ENCODE results near the gene NOCT. TPM values are rescaled to one million over a fixed set of nuclear protein-coding genes. Genes with fewer than 3 reads are reported as not detected.

Gene NOCT
- total RNA-seq, 1 experiment from 2014 or later, result 20.4 TPM

DNA sequence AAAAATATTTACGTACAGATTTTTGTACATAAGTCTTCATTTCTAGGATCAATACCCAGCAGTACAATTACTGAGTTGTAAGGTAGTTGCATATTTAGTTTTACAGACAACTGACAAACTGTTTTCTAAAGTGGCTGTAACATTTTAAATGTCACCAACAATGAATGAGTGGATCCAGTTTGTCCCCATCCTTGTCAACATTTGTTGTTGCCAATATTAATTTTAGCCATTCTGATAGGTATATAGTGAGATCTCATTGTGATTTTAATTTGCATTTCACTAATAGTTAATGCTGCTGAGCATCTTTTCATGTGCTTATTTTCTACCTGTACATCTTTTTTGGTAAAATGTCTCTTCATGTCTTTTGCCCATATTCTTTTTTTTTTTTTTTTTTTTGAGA is 30.9 kb upstream of the NOCT start:
- Histone ChIP-seq H3K4me2 (ENCODE audit: low read length) (no peak overlapping the region), H4K20me1 (ENCODE audit: insufficient read depth) (no peaks in the 10 kb centered on the region), H3K27ac (ENCODE audit: low read depth, low read length) (no peak overlapping the region), H3K79me2 (ENCODE audit: insufficient read depth, low read length) (no peaks in the 10 kb centered on the region), H2AFZ (ENCODE audit: low read depth, low read length, poor library complexity, severe bottlenecking) (no peak overlapping the region), H3K9me3 (ENCODE audit: control insufficient read depth in 1 of 2, insufficient read depth in 1 of 2, low read depth in 1 of 2, low read length in 2 of 2) (no peaks in the 10 kb centered on the region), H3K4me1 (ENCODE audit: control insufficient read depth in 1 of 2, insufficient read depth in 2 of 2, low read length in 2 of 2) (peaks cover 11 to 19% of the 10 kb centered on the region in 2 experiments; a peak in 3 of 4 replicates), H3K9me2 (ENCODE audit: insufficient read depth) (no peaks in the 10 kb centered on the region), H3K9ac (ENCODE audit: low read length) (no peak overlapping the region), H3K27me3 (ENCODE audit: insufficient read depth, low read length) (no peaks in the 10 kb centered on the region), H3K36me3 (ENCODE audit: control insufficient read depth in 1 of 2, insufficient read depth in 2 of 2, low read length in 2 of 2) (no peaks in the 10 kb centered on the region), H3K4me3 (replicated peaks in 1 of 2; ENCODE audit: low read depth in 1 of 2, low read length in 2 of 2) (no peak overlapping the region)
- DNase-seq (ENCODE audit: low read depth, low spot score) (no peak), ATAC-seq (no peak)
- intact Hi-C loops (cut with micrococcal nuclease), result no loop called here
- ChIA-PET CTCF (no interaction called here), POLR2A (no interaction called here), RAD21 (ENCODE audit: low non-redundant PET in 1 of 2, low total read pairs in 2 of 2, uncharacterized antibody in 2 of 2, unreplicated experiment in 2 of 2) (no interaction called here)
- no TSS peak for BruUV-seq (replicated peaks)
- no peak for TF ChIP-seq EGR1 (IDR thresholded peaks at IDR 0.05; ENCODE audit: low read depth)
- no peak for TF ChIP-seq POLR2A (IDR thresholded peaks at IDR 0.05; ENCODE audit: borderline replicate concordance, extremely low read depth, insufficient read depth, insufficient read length)
- no peak for TF ChIP-seq YY1 (IDR thresholded peaks at IDR 0.05; ENCODE audit: extremely low read depth, insufficient replicate concordance, low read depth, low read length)
- no peak for TF ChIP-seq CEBPB (IDR thresholded peaks at IDR 0.05; ENCODE audit: low read depth)
- TF ChIP-seq ELF1 (IDR thresholded peaks at IDR 0.05; ENCODE audit: borderline replicate concordance, low read depth), result no peak
- no peak for TF ChIP-seq ZNF274 (IDR thresholded peaks at IDR 0.05; ENCODE audit: low read depth, low read length)
- no peak for TF ChIP-seq TCF7L2 (IDR thresholded peaks at IDR 0.05; ENCODE audit: borderline replicate concordance, extremely low read depth, insufficient read depth, insufficient read length)
- TF ChIP-seq EZH2 (IDR thresholded peaks at IDR 0.05), result no peak
- TF ChIP-seq RAD21 (IDR thresholded peaks at IDR 0.05; ENCODE audit: low read depth), result no peak
- TF ChIP-seq, protein P1, sequence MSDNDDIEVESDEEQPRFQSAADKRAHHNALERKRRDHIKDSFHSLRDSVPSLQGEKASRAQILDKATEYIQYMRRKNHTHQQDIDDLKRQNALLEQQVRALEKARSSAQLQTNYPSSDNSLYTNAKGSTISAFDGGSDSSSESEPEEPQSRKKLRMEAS (IDR thresholded peaks at IDR 0.05), result no peak
- TF ChIP-seq ZFX (IDR thresholded peaks at IDR 0.05), result no peak
- no peak for TF ChIP-seq CBX3 (IDR thresholded peaks at IDR 0.05; ENCODE audit: low read depth)
- TF ChIP-seq, protein P2, sequence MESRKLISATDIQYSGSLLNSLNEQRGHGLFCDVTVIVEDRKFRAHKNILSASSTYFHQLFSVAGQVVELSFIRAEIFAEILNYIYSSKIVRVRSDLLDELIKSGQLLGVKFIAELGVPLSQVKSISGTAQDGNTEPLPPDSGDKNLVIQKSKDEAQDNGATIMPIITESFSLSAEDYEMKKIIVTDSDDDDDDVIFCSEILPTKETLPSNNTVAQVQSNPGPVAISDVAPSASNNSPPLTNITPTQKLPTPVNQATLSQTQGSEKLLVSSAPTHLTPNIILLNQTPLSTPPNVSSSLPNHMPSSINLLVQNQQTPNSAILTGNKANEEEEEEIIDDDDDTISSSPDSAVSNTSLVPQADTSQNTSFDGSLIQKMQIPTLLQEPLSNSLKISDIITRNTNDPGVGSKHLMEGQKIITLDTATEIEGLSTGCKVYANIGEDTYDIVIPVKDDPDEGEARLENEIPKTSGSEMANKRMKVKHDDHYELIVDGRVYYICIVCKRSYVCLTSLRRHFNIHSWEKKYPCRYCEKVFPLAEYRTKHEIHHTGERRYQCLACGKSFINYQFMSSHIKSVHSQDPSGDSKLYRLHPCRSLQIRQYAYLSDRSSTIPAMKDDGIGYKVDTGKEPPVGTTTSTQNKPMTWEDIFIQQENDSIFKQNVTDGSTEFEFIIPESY (IDR thresholded peaks at IDR 0.05; ENCODE audit: extremely low read depth, insufficient replicate concordance, low read length), result no peak
- TF ChIP-seq, protein P3, sequence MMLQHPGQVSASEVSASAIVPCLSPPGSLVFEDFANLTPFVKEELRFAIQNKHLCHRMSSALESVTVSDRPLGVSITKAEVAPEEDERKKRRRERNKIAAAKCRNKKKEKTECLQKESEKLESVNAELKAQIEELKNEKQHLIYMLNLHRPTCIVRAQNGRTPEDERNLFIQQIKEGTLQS (IDR thresholded peaks at IDR 0.05), result no peak
- no peak for TF ChIP-seq SP1 (IDR thresholded peaks at IDR 0.05; ENCODE audit: low read depth)
- TF ChIP-seq, protein P4, sequence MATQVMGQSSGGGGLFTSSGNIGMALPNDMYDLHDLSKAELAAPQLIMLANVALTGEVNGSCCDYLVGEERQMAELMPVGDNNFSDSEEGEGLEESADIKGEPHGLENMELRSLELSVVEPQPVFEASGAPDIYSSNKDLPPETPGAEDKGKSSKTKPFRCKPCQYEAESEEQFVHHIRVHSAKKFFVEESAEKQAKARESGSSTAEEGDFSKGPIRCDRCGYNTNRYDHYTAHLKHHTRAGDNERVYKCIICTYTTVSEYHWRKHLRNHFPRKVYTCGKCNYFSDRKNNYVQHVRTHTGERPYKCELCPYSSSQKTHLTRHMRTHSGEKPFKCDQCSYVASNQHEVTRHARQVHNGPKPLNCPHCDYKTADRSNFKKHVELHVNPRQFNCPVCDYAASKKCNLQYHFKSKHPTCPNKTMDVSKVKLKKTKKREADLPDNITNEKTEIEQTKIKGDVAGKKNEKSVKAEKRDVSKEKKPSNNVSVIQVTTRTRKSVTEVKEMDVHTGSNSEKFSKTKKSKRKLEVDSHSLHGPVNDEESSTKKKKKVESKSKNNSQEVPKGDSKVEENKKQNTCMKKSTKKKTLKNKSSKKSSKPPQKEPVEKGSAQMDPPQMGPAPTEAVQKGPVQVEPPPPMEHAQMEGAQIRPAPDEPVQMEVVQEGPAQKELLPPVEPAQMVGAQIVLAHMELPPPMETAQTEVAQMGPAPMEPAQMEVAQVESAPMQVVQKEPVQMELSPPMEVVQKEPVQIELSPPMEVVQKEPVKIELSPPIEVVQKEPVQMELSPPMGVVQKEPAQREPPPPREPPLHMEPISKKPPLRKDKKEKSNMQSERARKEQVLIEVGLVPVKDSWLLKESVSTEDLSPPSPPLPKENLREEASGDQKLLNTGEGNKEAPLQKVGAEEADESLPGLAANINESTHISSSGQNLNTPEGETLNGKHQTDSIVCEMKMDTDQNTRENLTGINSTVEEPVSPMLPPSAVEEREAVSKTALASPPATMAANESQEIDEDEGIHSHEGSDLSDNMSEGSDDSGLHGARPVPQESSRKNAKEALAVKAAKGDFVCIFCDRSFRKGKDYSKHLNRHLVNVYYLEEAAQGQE (IDR thresholded peaks at IDR 0.05; ENCODE audit: low read depth), result no peak
- TF ChIP-seq POLR2AphosphoS5 (IDR thresholded peaks at IDR 0.05; ENCODE audit: low read depth, low read length), result no peak
- TF ChIP-seq, protein P5, sequence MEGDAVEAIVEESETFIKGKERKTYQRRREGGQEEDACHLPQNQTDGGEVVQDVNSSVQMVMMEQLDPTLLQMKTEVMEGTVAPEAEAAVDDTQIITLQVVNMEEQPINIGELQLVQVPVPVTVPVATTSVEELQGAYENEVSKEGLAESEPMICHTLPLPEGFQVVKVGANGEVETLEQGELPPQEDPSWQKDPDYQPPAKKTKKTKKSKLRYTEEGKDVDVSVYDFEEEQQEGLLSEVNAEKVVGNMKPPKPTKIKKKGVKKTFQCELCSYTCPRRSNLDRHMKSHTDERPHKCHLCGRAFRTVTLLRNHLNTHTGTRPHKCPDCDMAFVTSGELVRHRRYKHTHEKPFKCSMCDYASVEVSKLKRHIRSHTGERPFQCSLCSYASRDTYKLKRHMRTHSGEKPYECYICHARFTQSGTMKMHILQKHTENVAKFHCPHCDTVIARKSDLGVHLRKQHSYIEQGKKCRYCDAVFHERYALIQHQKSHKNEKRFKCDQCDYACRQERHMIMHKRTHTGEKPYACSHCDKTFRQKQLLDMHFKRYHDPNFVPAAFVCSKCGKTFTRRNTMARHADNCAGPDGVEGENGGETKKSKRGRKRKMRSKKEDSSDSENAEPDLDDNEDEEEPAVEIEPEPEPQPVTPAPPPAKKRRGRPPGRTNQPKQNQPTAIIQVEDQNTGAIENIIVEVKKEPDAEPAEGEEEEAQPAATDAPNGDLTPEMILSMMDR (IDR thresholded peaks at IDR 0.05 in 2 of 3, conservative IDR thresholded peaks at IDR 0.05 in 1 of 3; ENCODE audit: borderline replicate concordance in 1 of 3, insufficient read depth in 1 of 3, low read depth in 2 of 3, low read length in 2 of 3), result no peak
- TF ChIP-seq EZH2phosphoT487 (IDR thresholded peaks at IDR 0.05; ENCODE audit: borderline replicate concordance), result no peak
- TF ChIP-seq SRF (IDR thresholded peaks at IDR 0.05; ENCODE audit: low read depth), result no peak

Measured in HCT116 (cell line).